ENCODE results near the gene PROM1. TPM values are rescaled to one million over a fixed set of nuclear protein-coding genes. Genes with fewer than 3 reads are reported as not detected.
A peak's percentile ranks its signal among the peaks of the same experiment; 100 is the strongest.

Gene PROM1
- total RNA-seq, 1 experiment from 2014 or later, result 17.7 TPM

DNA sequence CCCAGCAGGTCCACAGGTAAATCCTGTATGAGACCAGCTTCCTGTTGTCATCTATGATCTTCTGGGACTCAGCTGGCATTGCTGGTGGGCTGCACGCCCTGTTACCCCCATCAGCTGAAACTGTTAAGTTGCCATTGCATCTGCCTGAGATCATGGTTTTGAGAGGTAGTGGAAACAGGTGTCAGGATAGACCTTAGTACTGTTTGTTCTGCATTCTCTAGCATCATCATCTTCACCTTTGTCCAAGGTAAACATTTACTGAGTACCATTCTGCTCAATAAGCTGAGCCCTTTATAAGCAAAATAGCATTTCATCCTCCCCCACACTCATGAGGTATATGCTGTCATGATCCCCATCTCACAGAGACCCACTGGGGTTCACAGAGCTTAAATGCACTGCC lies 42.9 kb upstream of the PROM1 start (continued):
- TF ChIP-seq, protein P1, sequence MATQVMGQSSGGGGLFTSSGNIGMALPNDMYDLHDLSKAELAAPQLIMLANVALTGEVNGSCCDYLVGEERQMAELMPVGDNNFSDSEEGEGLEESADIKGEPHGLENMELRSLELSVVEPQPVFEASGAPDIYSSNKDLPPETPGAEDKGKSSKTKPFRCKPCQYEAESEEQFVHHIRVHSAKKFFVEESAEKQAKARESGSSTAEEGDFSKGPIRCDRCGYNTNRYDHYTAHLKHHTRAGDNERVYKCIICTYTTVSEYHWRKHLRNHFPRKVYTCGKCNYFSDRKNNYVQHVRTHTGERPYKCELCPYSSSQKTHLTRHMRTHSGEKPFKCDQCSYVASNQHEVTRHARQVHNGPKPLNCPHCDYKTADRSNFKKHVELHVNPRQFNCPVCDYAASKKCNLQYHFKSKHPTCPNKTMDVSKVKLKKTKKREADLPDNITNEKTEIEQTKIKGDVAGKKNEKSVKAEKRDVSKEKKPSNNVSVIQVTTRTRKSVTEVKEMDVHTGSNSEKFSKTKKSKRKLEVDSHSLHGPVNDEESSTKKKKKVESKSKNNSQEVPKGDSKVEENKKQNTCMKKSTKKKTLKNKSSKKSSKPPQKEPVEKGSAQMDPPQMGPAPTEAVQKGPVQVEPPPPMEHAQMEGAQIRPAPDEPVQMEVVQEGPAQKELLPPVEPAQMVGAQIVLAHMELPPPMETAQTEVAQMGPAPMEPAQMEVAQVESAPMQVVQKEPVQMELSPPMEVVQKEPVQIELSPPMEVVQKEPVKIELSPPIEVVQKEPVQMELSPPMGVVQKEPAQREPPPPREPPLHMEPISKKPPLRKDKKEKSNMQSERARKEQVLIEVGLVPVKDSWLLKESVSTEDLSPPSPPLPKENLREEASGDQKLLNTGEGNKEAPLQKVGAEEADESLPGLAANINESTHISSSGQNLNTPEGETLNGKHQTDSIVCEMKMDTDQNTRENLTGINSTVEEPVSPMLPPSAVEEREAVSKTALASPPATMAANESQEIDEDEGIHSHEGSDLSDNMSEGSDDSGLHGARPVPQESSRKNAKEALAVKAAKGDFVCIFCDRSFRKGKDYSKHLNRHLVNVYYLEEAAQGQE (IDR thresholded peaks at IDR 0.05; ENCODE audit: low read depth), result no peak
- no peak for TF ChIP-seq YY1 (IDR thresholded peaks at IDR 0.05; ENCODE audit: extremely low read depth, insufficient replicate concordance, low read depth, low read length)
- TF ChIP-seq SRF (IDR thresholded peaks at IDR 0.05; ENCODE audit: low read depth), result no peak
- TF ChIP-seq CBX3 (IDR thresholded peaks at IDR 0.05; ENCODE audit: low read depth), result no peak
- TF ChIP-seq ATF3 (IDR thresholded peaks at IDR 0.05), result no peak

GRCh38 chr4:16125571-16126445 lies 42.0 kb upstream of the PROM1 start:
- Histone ChIP-seq H3K4me2 (ENCODE audit: low read length) (no peak overlapping the region), H3K4me1 (ENCODE audit: control insufficient read depth in 1 of 2, insufficient read depth in 2 of 2, low read length in 2 of 2) (no peaks in the 10 kb centered on the region), H3K9ac (ENCODE audit: low read length) (no peak overlapping the region), H3K79me2 (ENCODE audit: insufficient read depth, low read length) (no peaks in the 10 kb centered on the region), H3K36me3 (ENCODE audit: control insufficient read depth in 1 of 2, insufficient read depth in 2 of 2, low read length in 2 of 2) (no peaks in the 10 kb centered on the region), H3K27ac (ENCODE audit: low read depth, low read length) (no peak overlapping the region), H3K9me2 (ENCODE audit: insufficient read depth) (no peaks in the 10 kb centered on the region), H3K27me3 (ENCODE audit: insufficient read depth, low read length) (no peaks in the 10 kb centered on the region), H2AFZ (ENCODE audit: low read depth, low read length, poor library complexity, severe bottlenecking) (no peak overlapping the region), H4K20me1 (ENCODE audit: insufficient read depth) (no peaks in the 10 kb centered on the region), H3K4me3 (replicated peaks in 1 of 2; ENCODE audit: low read depth in 1 of 2, low read length in 2 of 2) (no peak overlapping the region), H3K9me3 (ENCODE audit: control insufficient read depth in 1 of 2, insufficient read depth in 1 of 2, low read depth in 1 of 2, low read length in 2 of 2) (no peaks in the 10 kb centered on the region)
- CTCF ChIA-PET, result no interaction called here
- ATAC-seq (peak; percentile 54; the same call in 1 of the 2 replicates), DNase-seq (ENCODE audit: low read depth, low spot score) (no peak)
- POLR2A ChIA-PET, result no interaction called here
- RAD21 ChIA-PET (ENCODE audit: low non-redundant PET in 1 of 2, low total read pairs in 2 of 2, uncharacterized antibody in 2 of 2, unreplicated experiment in 2 of 2), result no interaction called here
- TF ChIP-seq CBX3 (IDR thresholded peaks at IDR 0.05; ENCODE audit: low read depth) (no peak), POLR2A (IDR thresholded peaks at IDR 0.05; ENCODE audit: borderline replicate concordance, extremely low read depth, insufficient read depth, insufficient read length) (no peak)
- no TSS peak for BruUV-seq (replicated peaks)
- intact Hi-C loops (cut with micrococcal nuclease), result no loop called here

Measured in HCT116 (cell line).